ENCODE data around the gene AGER.

AGER gene

GRCh38 chr6:32220021-32220420 is 36.0 kb upstream of the AGER start:
- DNase-seq: no peak
- no peak overlapping the region for H3K27ac ChIP-seq
- TF ChIP-seq, protein P1, sequence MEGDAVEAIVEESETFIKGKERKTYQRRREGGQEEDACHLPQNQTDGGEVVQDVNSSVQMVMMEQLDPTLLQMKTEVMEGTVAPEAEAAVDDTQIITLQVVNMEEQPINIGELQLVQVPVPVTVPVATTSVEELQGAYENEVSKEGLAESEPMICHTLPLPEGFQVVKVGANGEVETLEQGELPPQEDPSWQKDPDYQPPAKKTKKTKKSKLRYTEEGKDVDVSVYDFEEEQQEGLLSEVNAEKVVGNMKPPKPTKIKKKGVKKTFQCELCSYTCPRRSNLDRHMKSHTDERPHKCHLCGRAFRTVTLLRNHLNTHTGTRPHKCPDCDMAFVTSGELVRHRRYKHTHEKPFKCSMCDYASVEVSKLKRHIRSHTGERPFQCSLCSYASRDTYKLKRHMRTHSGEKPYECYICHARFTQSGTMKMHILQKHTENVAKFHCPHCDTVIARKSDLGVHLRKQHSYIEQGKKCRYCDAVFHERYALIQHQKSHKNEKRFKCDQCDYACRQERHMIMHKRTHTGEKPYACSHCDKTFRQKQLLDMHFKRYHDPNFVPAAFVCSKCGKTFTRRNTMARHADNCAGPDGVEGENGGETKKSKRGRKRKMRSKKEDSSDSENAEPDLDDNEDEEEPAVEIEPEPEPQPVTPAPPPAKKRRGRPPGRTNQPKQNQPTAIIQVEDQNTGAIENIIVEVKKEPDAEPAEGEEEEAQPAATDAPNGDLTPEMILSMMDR (IDR thresholded peaks at IDR 0.05; ENCODE audit: low read depth, low read length): no peak
- H3K27me3 ChIP-seq (ENCODE audit: insufficient read depth, low read depth, severe bottlenecking): peaks cover 23% of the 10 kb centered on the region
- H3K4me3 ChIP-seq (ENCODE audit: low read depth, low read length): no peak overlapping the region
- no peaks in the 10 kb centered on the region for H3K36me3 ChIP-seq
- H3K9me3 ChIP-seq (ENCODE audit: severe bottlenecking): no peaks in the 10 kb centered on the region

- DNase-seq: no peak
- TF ChIP-seq, protein P1 (IDR thresholded peaks at IDR 0.05; ENCODE audit: low read depth, low read length): no peak
- no peak overlapping the region for H3K27ac ChIP-seq
- H3K36me3 ChIP-seq: no peaks in the 10 kb centered on the region
- no peak overlapping the region for H3K4me3 ChIP-seq (ENCODE audit: low read depth, low read length)
- H3K9me3 ChIP-seq (ENCODE audit: severe bottlenecking): no peaks in the 10 kb centered on the region
- H3K27me3 ChIP-seq (ENCODE audit: insufficient read depth, low read depth, severe bottlenecking): peaks cover 28% of the 10 kb centered on the region
Measured at GRCh38 chr6:32218167-32218566, 34.1 kb upstream of the AGER start.

- Histone ChIP-seq H3K27me3 (ENCODE audit: insufficient read depth, low read depth, severe bottlenecking) (peaks cover 28% of the 10 kb centered on the region), H3K9me3 (ENCODE audit: severe bottlenecking) (no peaks in the 10 kb centered on the region), H3K4me3 (ENCODE audit: low read depth, low read length) (no peak overlapping the region), H3K27ac (no peak overlapping the region), H3K36me3 (no peaks in the 10 kb centered on the region)
- TF ChIP-seq, protein P1 (IDR thresholded peaks at IDR 0.05; ENCODE audit: low read depth, low read length): no peak
- DNase-seq: no peak
Measured at GRCh38 chr6:32216998-32217397, 32.9 kb upstream of the AGER start.

DNA sequence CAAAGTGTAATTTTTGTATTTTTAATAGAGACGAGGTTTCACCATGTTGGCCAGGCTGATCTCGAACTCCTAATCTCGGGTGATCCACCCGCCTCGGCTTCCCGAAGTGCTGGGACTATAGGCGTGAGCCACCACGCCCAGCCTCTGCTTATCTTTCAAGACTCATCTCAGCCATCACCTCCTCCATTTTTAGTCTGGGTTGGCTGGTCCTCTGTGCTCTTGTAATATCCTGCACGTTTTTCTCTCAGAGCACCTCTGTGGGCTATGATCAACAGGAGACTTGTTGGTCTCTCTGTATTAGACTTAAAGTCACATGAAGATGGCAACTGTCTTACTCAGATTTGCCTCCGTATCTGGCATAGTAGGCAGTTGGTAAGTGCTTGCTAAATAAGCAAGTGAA is 32.2 kb upstream of the AGER start:
- no peak for DNase-seq
- peaks cover 27% of the 10 kb centered on the region for H3K27me3 ChIP-seq (ENCODE audit: insufficient read depth, low read depth, severe bottlenecking)
- no peaks in the 10 kb centered on the region for H3K36me3 ChIP-seq
- H3K27ac ChIP-seq: no peak overlapping the region
- no peaks in the 10 kb centered on the region for H3K9me3 ChIP-seq (ENCODE audit: severe bottlenecking)
- H3K4me3 ChIP-seq (ENCODE audit: low read depth, low read length): no peak overlapping the region
- TF ChIP-seq, protein P1 (IDR thresholded peaks at IDR 0.05; ENCODE audit: low read depth, low read length): no peak

DNA sequence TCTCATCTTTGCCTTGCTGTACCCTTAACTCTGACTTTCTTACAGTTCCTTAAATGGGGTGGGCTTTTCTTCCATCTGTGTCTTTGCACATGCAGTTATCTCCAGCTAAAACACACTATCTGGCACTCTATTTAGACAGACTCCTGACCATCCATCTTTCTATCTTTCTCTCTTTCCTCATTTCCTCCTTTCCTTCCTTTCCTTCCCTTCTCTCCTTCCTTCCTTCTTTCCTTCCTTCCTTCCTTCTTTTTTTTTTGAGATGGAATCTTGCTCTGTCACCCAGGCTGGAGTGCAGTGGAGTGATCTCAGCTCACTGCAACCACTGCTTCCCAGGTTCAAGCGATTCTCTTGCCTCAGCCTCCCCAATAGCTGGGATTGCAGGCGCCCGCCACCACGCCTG is 31.6 kb upstream of the AGER start:
- DNase-seq: no peak
- H3K27me3 ChIP-seq (ENCODE audit: insufficient read depth, low read depth, severe bottlenecking): peaks cover 22% of the 10 kb centered on the region
- TF ChIP-seq, protein P1 (IDR thresholded peaks at IDR 0.05; ENCODE audit: low read depth, low read length): no peak
- no peaks in the 10 kb centered on the region for H3K36me3 ChIP-seq
- H3K9me3 ChIP-seq (ENCODE audit: severe bottlenecking): no peaks in the 10 kb centered on the region
- H3K27ac ChIP-seq: no peak overlapping the region
- no peak overlapping the region for H3K4me3 ChIP-seq (ENCODE audit: low read depth, low read length)

DNA sequence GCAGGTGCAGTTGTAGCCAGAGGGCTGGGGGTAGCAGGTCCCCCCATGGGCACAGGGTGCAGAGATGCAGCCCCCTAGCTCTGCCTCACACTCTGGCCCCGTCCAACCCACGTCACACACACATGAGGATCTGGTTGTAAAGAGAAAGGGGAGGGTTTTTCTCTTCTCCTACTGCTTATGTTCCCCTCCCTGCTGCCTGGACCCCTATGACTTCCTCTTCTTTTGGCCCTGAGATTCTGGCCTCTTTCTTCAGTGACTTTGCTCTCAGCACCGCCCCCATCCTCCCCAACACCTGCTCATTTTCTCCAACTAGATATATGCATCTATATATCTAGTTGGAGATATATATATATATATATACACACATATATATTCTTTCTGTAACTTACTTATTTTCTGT is 30.1 kb upstream of the AGER start:
- Histone ChIP-seq H3K27me3 (ENCODE audit: insufficient read depth, low read depth, severe bottlenecking) (peaks cover 16% of the 10 kb centered on the region), H3K27ac (no peak overlapping the region), H3K36me3 (no peaks in the 10 kb centered on the region), H3K4me3 (ENCODE audit: low read depth, low read length) (no peak overlapping the region), H3K9me3 (ENCODE audit: severe bottlenecking) (no peaks in the 10 kb centered on the region)
- TF ChIP-seq, protein P1 (IDR thresholded peaks at IDR 0.05; ENCODE audit: low read depth, low read length): no peak
- DNase-seq: no peak
